ENCODE data around the gene TSEN34.
"Not testable (repeated sequence)": the region's sequence is repeated elsewhere in the genome, so short reads cannot be mapped to it uniquely, and the experiment has no call there.

TSEN34 gene

GRCh38 chr19:54199401-54199800 lies 8.3 kb downstream of the TSEN34 start:
- no peak for DNase-seq (ENCODE audit: low spot score)
- TF ChIP-seq CTCF (IDR thresholded peaks at IDR 0.05; ENCODE audit: extremely low read depth, missing control alignments): no peak

- TF ChIP-seq CTCF (IDR thresholded peaks at IDR 0.05; ENCODE audit: extremely low read depth, missing control alignments): no peak
Measured at GRCh38 chr19:54201172-54201701, 10.1 kb downstream of the TSEN34 start.

GRCh38 chr19:54201980-54202379 lies 10.9 kb downstream of the TSEN34 start:
- TF ChIP-seq CTCF (IDR thresholded peaks at IDR 0.05; ENCODE audit: extremely low read depth, missing control alignments): no peak
- DNase-seq (ENCODE audit: low spot score): no peak

More at GRCh38 chr19:54201172-54201701, 10.1 kb downstream of the TSEN34 start:
- DNase-seq (ENCODE audit: low spot score): no peak

GRCh38 chr19:54203151-54203611 lies 12.1 kb downstream of the TSEN34 start:
- DNase-seq (ENCODE audit: low spot score): no peak
- TF ChIP-seq CTCF (IDR thresholded peaks at IDR 0.05; ENCODE audit: extremely low read depth, missing control alignments): no peak

- TF ChIP-seq CTCF (IDR thresholded peaks at IDR 0.05; ENCODE audit: extremely low read depth, missing control alignments): no peak
- DNase-seq (ENCODE audit: low spot score): no peak
Measured at GRCh38 chr19:54204767-54205468, 13.8 kb downstream of the TSEN34 start.

- DNase-seq (ENCODE audit: low spot score): no peak
- no peak for TF ChIP-seq CTCF (IDR thresholded peaks at IDR 0.05; ENCODE audit: extremely low read depth, missing control alignments)
Measured at GRCh38 chr19:54206030-54206830, 15.1 kb downstream of the TSEN34 start.

- DNase-seq (ENCODE audit: low spot score): no peak
- no peak for TF ChIP-seq CTCF (IDR thresholded peaks at IDR 0.05; ENCODE audit: extremely low read depth, missing control alignments)
Measured at GRCh38 chr19:54206831-54207177, 15.7 kb downstream of the TSEN34 start.

- DNase-seq (ENCODE audit: low spot score): not testable (repeated sequence)
Measured at GRCh38 chr19:54207193-54207592, 16.1 kb downstream of the TSEN34 start.

All from GM20000 (cell line).